Right atrium auricular region (tissue), 2 donors: ENCODE results near the gene FECH. TPM values are rescaled to one million over a fixed set of nuclear protein-coding genes. Genes with fewer than 3 reads are reported as not detected.

Experiments used
- DNase-seq: peaks from one replicate; pipeline ENCODE4 v3.0.0-alpha.2; 2019; ENCODE audit warnings: low spot score
- H3K27ac ChIP-seq, 2 donors: fragments of 200-600 bp; sonication (generic); 1 replicate in 1 of 2; 2 replicates in 1 of 2; pipeline ENCODE4 v1.5.1; 2016 to 2019
- H3K27me3 ChIP-seq, 2 donors: fragments of 200-600 bp; sonication (generic); one replicate each; pipeline versions ENCODE4 v1.5.1 to v1.6.0; 2017 to 2019
- H3K36me3 ChIP-seq: fragments of 200-600 bp; sonication (generic); one replicate; pipeline ENCODE4 v1.5.1; 2016
- H3K4me1 ChIP-seq, 2 donors: fragments of 200-600 bp; sonication (generic); one replicate each; pipeline versions ENCODE4 v1.5.1 to v1.6.0; 2017 to 2019
- H3K4me3 ChIP-seq, 2 donors: fragments of 200-600 bp; sonication (generic); 1 replicate in 1 of 2; 2 replicates in 1 of 2; pipeline ENCODE4 v1.5.1; 2017 to 2019; ENCODE audit warnings: mild to moderate bottlenecking in 1 of 2, moderate library complexity in 1 of 2
- H3K9me3 ChIP-seq, 2 donors: fragments of 200-600 bp; sonication (generic); one replicate each; pipeline ENCODE4 v1.5.1; 2019
- CTCF ChIP-seq, 2 donors: fragments of 200-600 bp; sonication (generic); IDR thresholded peaks; one replicate each; pipeline ENCODE4 v1.5.1; 2019; ENCODE audit warnings: antibody characterized with exemption in 2 of 2
- total RNA-seq, 2 donors: library from RNA; depleted of rRNA; stranded (reverse); fragments of >200 nt; gene quantifications; one replicate each; pipeline ENCODE4 v1.1.0, GENCODE V29; 2016

Gene FECH
- total RNA-seq, 2 donors from 2014 or later, result 27.1 to 62.7 TPM

- no peaks in the 10 kb centered on the region for H3K9me3 ChIP-seq
- H3K27ac ChIP-seq, result no peak overlapping the region
- DNase-seq, result no peak
- H3K36me3 ChIP-seq, result no peaks in the 10 kb centered on the region
- no peak overlapping the region for H3K4me3 ChIP-seq
- no peak for TF ChIP-seq CTCF (IDR thresholded peaks at IDR 0.05)
- no peaks in the 10 kb centered on the region for H3K27me3 ChIP-seq
- H3K4me1 ChIP-seq, result no peaks in the 10 kb centered on the region
Measured at GRCh38 chr18:57543560-57543959, 42.9 kb downstream of the FECH start.

- DNase-seq, result no peak
- no peak overlapping the region for H3K4me3 ChIP-seq
- H3K4me1 ChIP-seq, result no peaks in the 10 kb centered on the region
- TF ChIP-seq CTCF (IDR thresholded peaks at IDR 0.05), result no peak
- no peak overlapping the region for H3K27ac ChIP-seq
- H3K27me3 ChIP-seq, result no peaks in the 10 kb centered on the region
- H3K36me3 ChIP-seq, result no peaks in the 10 kb centered on the region
- H3K9me3 ChIP-seq, result no peaks in the 10 kb centered on the region
Measured at GRCh38 chr18:57542812-57543427, 43.6 kb downstream of the FECH start.

GRCh38 chr18:57542126-57542525 is 44.4 kb downstream of the FECH start:
- no peaks in the 10 kb centered on the region for H3K9me3 ChIP-seq
- DNase-seq, result no peak
- H3K27me3 ChIP-seq, result no peaks in the 10 kb centered on the region
- H3K4me1 ChIP-seq, result no peaks in the 10 kb centered on the region
- H3K4me3 ChIP-seq, result no peak overlapping the region
- no peaks in the 10 kb centered on the region for H3K36me3 ChIP-seq
- no peak for TF ChIP-seq CTCF (IDR thresholded peaks at IDR 0.05)
- H3K27ac ChIP-seq, result no peak overlapping the region

GRCh38 chr18:57539702-57540101 is 46.8 kb downstream of the FECH start:
- H3K4me1 ChIP-seq, result no peaks in the 10 kb centered on the region
- H3K27ac ChIP-seq, result no peak overlapping the region
- no peaks in the 10 kb centered on the region for H3K9me3 ChIP-seq
- H3K4me3 ChIP-seq, result no peak overlapping the region
- no peaks in the 10 kb centered on the region for H3K36me3 ChIP-seq
- no peaks in the 10 kb centered on the region for H3K27me3 ChIP-seq
- DNase-seq, result no peak
- no peak for TF ChIP-seq CTCF (IDR thresholded peaks at IDR 0.05)

GRCh38 chr18:57538614-57539013 is 47.9 kb downstream of the FECH start:
- no peak for DNase-seq
- no peak for TF ChIP-seq CTCF (IDR thresholded peaks at IDR 0.05)
- Histone ChIP-seq H3K4me1 (peaks cover 0 to under 1% of the 10 kb centered on the region in 2 donors), H3K4me3 (no peak overlapping the region), H3K27me3 (no peaks in the 10 kb centered on the region), H3K36me3 (no peaks in the 10 kb centered on the region), H3K27ac (no peak overlapping the region), H3K9me3 (no peaks in the 10 kb centered on the region)

GRCh38 chr18:57534511-57534909 is 52.0 kb downstream of the FECH start:
- Histone ChIP-seq H3K27me3 (no peaks in the 10 kb centered on the region), H3K4me1 (peaks cover 0 to 11% of the 10 kb centered on the region in 2 donors), H3K4me3 (no peak overlapping the region), H3K36me3 (no peaks in the 10 kb centered on the region), H3K27ac (no peak overlapping the region), H3K9me3 (no peaks in the 10 kb centered on the region)
- no peak for DNase-seq
- no peak for TF ChIP-seq CTCF (IDR thresholded peaks at IDR 0.05)
